GM23338 (cell line): ENCODE data around the gene SHC4. TPM values are rescaled to one million over a fixed set of nuclear protein-coding genes. Genes with fewer than 3 reads are reported as not detected.

Experiments
- ATAC-seq: fragments of 200-7000 bp; cut with Tn5 transposase; 3 replicates; pipeline ENCODE4 v1.9.1; 2020
- DNase-seq: peaks from one replicate; pipeline ENCODE4 v3.0.0-alpha.2; 2015; ENCODE audit warnings: low spot score
- H2AFZ ChIP-seq: fragments of 200-600 bp; sonication (generic); 2 replicates; pipeline ENCODE4 v1.8.0; 2016; ENCODE audit warnings: antibody characterized with exemption, mild to moderate bottlenecking, moderate library complexity
- H3F3A ChIP-seq: fragments of 200-600 bp; sonication (generic); replicated peaks from 2 replicates; pipeline ENCODE4 v1.8.0; 2017; ENCODE audit warnings: antibody characterized with exemption, mixed run types, low read depth
- H3K27ac ChIP-seq: fragments of 200-600 bp; sonication (generic); 2 replicates; pipeline ENCODE4 v1.6.1; 2016; ENCODE audit warnings: low read depth
- H3K27me3 ChIP-seq: fragments of 200-600 bp; sonication (generic); 2 replicates; pipeline ENCODE4 v1.8.0; 2016; ENCODE audit warnings: mild to moderate bottlenecking, mixed run types, moderate library complexity; ENCODE audit not compliant: insufficient read depth
- H3K36me3 ChIP-seq: fragments of 200-600 bp; sonication (generic); 2 replicates; pipeline ENCODE4 v1.8.0; 2016; ENCODE audit warnings: mild to moderate bottlenecking; ENCODE audit not compliant: insufficient read depth
- H3K4me1 ChIP-seq: fragments of 200-600 bp; sonication (generic); 2 replicates; pipeline ENCODE4 v1.8.0; 2016; ENCODE audit warnings: mild to moderate bottlenecking, moderate library complexity; ENCODE audit not compliant: insufficient read depth
- H3K4me2 ChIP-seq: fragments of 200-600 bp; sonication (generic); 2 replicates; pipeline ENCODE4 v1.7.1; 2017; ENCODE audit warnings: mixed run types
- H3K4me3 ChIP-seq: fragments of 200-600 bp; sonication (generic); 2 replicates; pipeline ENCODE4 v1.6.1; 2016; ENCODE audit warnings: mixed run types
- H3K79me2 ChIP-seq: fragments of 200-600 bp; sonication (generic); replicated peaks from 2 replicates; pipeline ENCODE4 v1.8.0; 2017; ENCODE audit warnings: mild to moderate bottlenecking; ENCODE audit not compliant: insufficient read depth
- H3K9me2 ChIP-seq: fragments of 200-600 bp; sonication (generic); 2 replicates; pipeline ENCODE4 v1.8.0; 2017; ENCODE audit not compliant: insufficient read depth
- H4K20me1 ChIP-seq: fragments of 200-600 bp; sonication (generic); replicated peaks from 2 replicates; pipeline ENCODE4 v1.8.0; 2017; ENCODE audit warnings: mild to moderate bottlenecking; ENCODE audit not compliant: insufficient read depth
- H3K27ac Mint-ChIP-seq: 2 replicates; pipeline ENCODE4 v1.8.0; 2020; ENCODE audit warnings: inconsistent platforms, mild to moderate bottlenecking, moderate library complexity, mixed read lengths
- H3K27me3 Mint-ChIP-seq: 3 replicates; pipeline ENCODE4 v1.8.0; 2022; ENCODE audit warnings: low read depth, mild to moderate bottlenecking, moderate library complexity, mixed read lengths, inconsistent platforms; ENCODE audit not compliant: insufficient read depth, poor library complexity
- H3K36me3 Mint-ChIP-seq: 3 replicates; pipeline ENCODE4 v1.8.0; 2021; ENCODE audit warnings: low read depth, mild to moderate bottlenecking, inconsistent platforms, moderate library complexity, mixed read lengths
- H3K4me1 Mint-ChIP-seq: 3 replicates; pipeline ENCODE4 v1.8.0; 2020; ENCODE audit warnings: mild to moderate bottlenecking, inconsistent platforms, mixed read lengths
- H3K4me3 Mint-ChIP-seq: 3 replicates; pipeline ENCODE4 v1.8.0; 2021; ENCODE audit warnings: moderate library complexity, mild to moderate bottlenecking, inconsistent platforms, mixed read lengths
- H3K9me3 Mint-ChIP-seq: 3 replicates; pipeline ENCODE4 v1.8.0; 2020; ENCODE audit warnings: moderate library complexity, mild to moderate bottlenecking, inconsistent platforms, mixed read lengths
- CREB1 ChIP-seq: fragments of 250-450 bp; sonication (Bioruptor Pico); IDR thresholded peaks from 2 replicates; pipeline ENCODE4 v1.5.0; 2020; ENCODE audit warnings: low read depth, mild to moderate bottlenecking, moderate library complexity
- CTCF ChIP-seq, 2 experiments: fragments of 200-600 bp in 1 of 2; sonication (generic) in 1 of 2; conservative IDR thresholded peaks; 2 replicates each; pipeline versions ENCODE4 v1.5.1 to v1.6.1; 2016 to 2017; ENCODE audit warnings: antibody characterized with exemption in 2 of 2, low read depth in 2 of 2, mild to moderate bottlenecking in 2 of 2, moderate library complexity in 1 of 2
- ETS1 ChIP-seq: IDR thresholded peaks from 2 replicates; pipeline ENCODE4 v1.6.1; 2016; ENCODE audit warnings: antibody characterized with exemption
- EZH2 ChIP-seq: fragments of 200-600 bp; sonication (generic); IDR thresholded peaks from one replicate; pipeline ENCODE4 v1.8.0; 2017; ENCODE audit warnings: antibody characterized with exemption, mild to moderate bottlenecking, low read depth; ENCODE audit not compliant: unreplicated experiment
- EZH2phosphoT487 ChIP-seq: fragments of 200-600 bp; sonication (generic); IDR thresholded peaks from one replicate; pipeline ENCODE4 v1.8.1; 2018; ENCODE audit warnings: antibody characterized with exemption; ENCODE audit not compliant: unreplicated experiment
- JUNB ChIP-seq: IDR thresholded peaks from one replicate; pipeline ENCODE4 v1.6.1; 2016; ENCODE audit warnings: antibody characterized with exemption; ENCODE audit not compliant: unreplicated experiment
- NANOG ChIP-seq: IDR thresholded peaks from 2 replicates; pipeline ENCODE4 v1.6.1; 2016; ENCODE audit warnings: antibody characterized with exemption, borderline replicate concordance
- POLR2AphosphoS5 ChIP-seq: IDR thresholded peaks from 2 replicates; pipeline ENCODE4 v1.6.1; 2016; ENCODE audit warnings: antibody characterized with exemption, low read depth
- REST ChIP-seq: IDR thresholded peaks from one replicate; pipeline ENCODE4 v1.6.1; 2018; ENCODE audit warnings: antibody characterized with exemption; ENCODE audit not compliant: unreplicated experiment
- STAT1 ChIP-seq: IDR thresholded peaks from one replicate; pipeline ENCODE4 v1.6.1; 2016; ENCODE audit warnings: antibody characterized with exemption; ENCODE audit not compliant: unreplicated experiment
- ZNF114 ChIP-seq: fragments of 250-450 bp; sonication (Bioruptor Pico); IDR thresholded peaks from 2 replicates; pipeline ENCODE4 v1.5.0; 2020; ENCODE audit warnings: mild to moderate bottlenecking, moderate library complexity
- ZNF331 ChIP-seq: fragments of 250-450 bp; sonication (Bioruptor Pico); IDR thresholded peaks from 2 replicates; pipeline ENCODE4 v1.5.0; 2020; ENCODE audit warnings: low read depth, mild to moderate bottlenecking, moderate library complexity
- polyA plus RNA-seq: library from polyadenylated mRNA; unstranded; fragments of >200 nt; fragmentation: Nextera tagmentation; extraction: Ambion mirVana; gene quantifications from 2 replicates; pipeline ENCODE4 v1.2.1, GENCODE V29; 2016
- total RNA-seq: library from RNA; depleted of rRNA; stranded (reverse); fragments of >200 nt; shearing (Covaris generic); gene quantifications from 2 replicates; pipeline ENCODE4 v1.2.3, GENCODE V29; 2014
- TF ChIP-seq, protein P1 (sequence below): fragments of 250-450 bp; sonication (Bioruptor Pico); IDR thresholded peaks from 2 replicates; pipeline ENCODE4 v1.5.0; 2020; ENCODE audit warnings: mild to moderate bottlenecking, moderate library complexity

SHC4 gene
- total and polyA plus RNA-seq, 2 experiments from 2014 or later, result 0.21 to 0.32 TPM

- H3F3A ChIP-seq, result no peaks in the 10 kb centered on the region
- H3K27ac Mint-ChIP-seq, result no peak overlapping the region
- H3K9me2 ChIP-seq, result no peaks in the 10 kb centered on the region
- H3K9me3 Mint-ChIP-seq, result no peaks in the 10 kb centered on the region
- H3K4me1 Mint-ChIP-seq, result no peaks in the 10 kb centered on the region
- peaks cover 23% of the 10 kb centered on the region for H3K36me3 ChIP-seq
- no peaks in the 10 kb centered on the region for H4K20me1 ChIP-seq
- no peaks in the 10 kb centered on the region for H3K27me3 ChIP-seq
- no peaks in the 10 kb centered on the region for H3K4me1 ChIP-seq
- H3K79me2 ChIP-seq, result no peaks in the 10 kb centered on the region
- DNase-seq (no peak), ATAC-seq (no peak)
- no peak overlapping the region for H3K27ac ChIP-seq
- no peak overlapping the region for H3K4me2 ChIP-seq
- H3K4me3 ChIP-seq, result no peak overlapping the region
- TF ChIP-seq ZNF114 (CRISPR knock-in tag) (no peak), EZH2phosphoT487 (no peak), NANOG (no peak), ETS1 (no peak), REST (no peak), EZH2 (no peak), STAT1 (no peak), POLR2AphosphoS5 (no peak), JUNB (no peak), CTCF (conservative IDR thresholded peaks at IDR 0.05; ENCODE audit: low read depth in 2 of 2) (no peak), CREB1 (no peak), ZNF331 (CRISPR knock-in tag) (no peak)
- TF ChIP-seq, protein P1, sequence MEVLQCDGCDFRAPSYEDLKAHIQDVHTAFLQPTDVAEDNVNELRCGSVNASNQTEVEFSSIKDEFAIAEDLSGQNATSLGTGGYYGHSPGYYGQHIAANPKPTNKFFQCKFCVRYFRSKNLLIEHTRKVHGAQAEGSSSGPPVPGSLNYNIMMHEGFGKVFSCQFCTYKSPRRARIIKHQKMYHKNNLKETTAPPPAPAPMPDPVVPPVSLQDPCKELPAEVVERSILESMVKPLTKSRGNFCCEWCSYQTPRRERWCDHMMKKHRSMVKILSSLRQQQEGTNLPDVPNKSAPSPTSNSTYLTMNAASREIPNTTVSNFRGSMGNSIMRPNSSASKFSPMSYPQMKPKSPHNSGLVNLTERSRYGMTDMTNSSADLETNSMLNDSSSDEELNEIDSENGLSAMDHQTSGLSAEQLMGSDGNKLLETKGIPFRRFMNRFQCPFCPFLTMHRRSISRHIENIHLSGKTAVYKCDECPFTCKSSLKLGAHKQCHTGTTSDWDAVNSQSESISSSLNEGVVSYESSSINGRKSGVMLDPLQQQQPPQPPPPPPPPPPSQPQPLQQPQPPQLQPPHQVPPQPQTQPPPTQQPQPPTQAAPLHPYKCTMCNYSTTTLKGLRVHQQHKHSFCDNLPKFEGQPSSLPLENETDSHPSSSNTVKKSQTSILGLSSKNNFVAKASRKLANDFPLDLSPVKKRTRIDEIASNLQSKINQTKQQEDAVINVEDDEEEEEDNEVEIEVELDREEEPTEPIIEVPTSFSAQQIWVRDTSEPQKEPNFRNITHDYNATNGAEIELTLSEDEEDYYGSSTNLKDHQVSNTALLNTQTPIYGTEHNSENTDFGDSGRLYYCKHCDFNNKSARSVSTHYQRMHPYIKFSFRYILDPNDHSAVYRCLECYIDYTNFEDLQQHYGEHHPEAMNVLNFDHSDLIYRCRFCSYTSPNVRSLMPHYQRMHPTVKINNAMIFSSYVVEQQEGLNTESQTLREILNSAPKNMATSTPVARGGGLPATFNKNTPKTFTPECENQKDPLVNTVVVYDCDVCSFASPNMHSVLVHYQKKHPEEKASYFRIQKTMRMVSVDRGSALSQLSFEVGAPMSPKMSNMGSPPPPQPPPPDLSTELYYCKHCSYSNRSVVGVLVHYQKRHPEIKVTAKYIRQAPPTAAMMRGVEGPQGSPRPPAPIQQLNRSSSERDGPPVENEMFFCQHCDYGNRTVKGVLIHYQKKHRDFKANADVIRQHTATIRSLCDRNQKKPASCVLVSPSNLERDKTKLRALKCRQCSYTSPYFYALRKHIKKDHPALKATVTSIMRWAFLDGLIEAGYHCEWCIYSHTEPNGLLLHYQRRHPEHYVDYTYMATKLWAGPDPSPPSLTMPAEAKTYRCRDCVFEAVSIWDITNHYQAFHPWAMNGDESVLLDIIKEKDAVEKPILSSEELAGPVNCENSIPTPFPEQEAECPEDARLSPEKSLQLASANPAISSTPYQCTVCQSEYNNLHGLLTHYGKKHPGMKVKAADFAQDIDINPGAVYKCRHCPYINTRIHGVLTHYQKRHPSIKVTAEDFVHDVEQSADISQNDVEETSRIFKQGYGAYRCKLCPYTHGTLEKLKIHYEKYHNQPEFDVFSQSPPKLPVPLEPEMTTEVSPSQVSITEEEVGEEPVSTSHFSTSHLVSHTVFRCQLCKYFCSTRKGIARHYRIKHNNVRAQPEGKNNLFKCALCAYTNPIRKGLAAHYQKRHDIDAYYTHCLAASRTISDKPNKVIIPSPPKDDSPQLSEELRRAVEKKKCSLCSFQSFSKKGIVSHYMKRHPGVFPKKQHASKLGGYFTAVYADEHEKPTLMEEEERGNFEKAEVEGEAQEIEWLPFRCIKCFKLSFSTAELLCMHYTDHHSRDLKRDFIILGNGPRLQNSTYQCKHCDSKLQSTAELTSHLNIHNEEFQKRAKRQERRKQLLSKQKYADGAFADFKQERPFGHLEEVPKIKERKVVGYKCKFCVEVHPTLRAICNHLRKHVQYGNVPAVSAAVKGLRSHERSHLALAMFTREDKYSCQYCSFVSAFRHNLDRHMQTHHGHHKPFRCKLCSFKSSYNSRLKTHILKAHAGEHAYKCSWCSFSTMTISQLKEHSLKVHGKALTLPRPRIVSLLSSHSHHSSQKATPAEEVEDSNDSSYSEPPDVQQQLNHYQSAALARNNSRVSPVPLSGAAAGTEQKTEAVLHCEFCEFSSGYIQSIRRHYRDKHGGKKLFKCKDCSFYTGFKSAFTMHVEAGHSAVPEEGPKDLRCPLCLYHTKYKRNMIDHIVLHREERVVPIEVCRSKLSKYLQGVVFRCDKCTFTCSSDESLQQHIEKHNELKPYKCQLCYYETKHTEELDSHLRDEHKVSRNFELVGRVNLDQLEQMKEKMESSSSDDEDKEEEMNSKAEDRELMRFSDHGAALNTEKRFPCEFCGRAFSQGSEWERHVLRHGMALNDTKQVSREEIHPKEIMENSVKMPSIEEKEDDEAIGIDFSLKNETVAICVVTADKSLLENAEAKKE, result no peak
- no peak overlapping the region for H3K4me3 Mint-ChIP-seq
- H3K27me3 Mint-ChIP-seq, result no peaks in the 10 kb centered on the region
- no peak overlapping the region for H2AFZ ChIP-seq
- H3K36me3 Mint-ChIP-seq, result peaks cover 36% of the 10 kb centered on the region
These were observed 32.6 kb upstream of the SHC4 start for GRCh38 chr15:48996276-48996675.
